Neural cell (in vitro differentiated cells): ENCODE measurements around the gene PRKAR1B. TPM values are rescaled to one million over a fixed set of nuclear protein-coding genes. Genes with fewer than 3 reads are reported as not detected.

Source experiments
- H2AFZ ChIP-seq: fragments of 200-600, 300-800 bp; sonication (generic), shearing (Covaris generic); 2 replicates; pipeline ENCODE4 v1.6.0; 2014; ENCODE audit warnings: low read depth, mild to moderate bottlenecking, antibody characterized with exemption, low read length, moderate library complexity
- H3F3A ChIP-seq: fragments of 200-600 bp; shearing (Covaris generic); 2 replicates; pipeline ENCODE4 v1.6.1; 2016; ENCODE audit warnings: mild to moderate bottlenecking, moderate library complexity, mixed read lengths, antibody characterized with exemption, low read length; ENCODE audit not compliant: insufficient read depth, poor library complexity, severe bottlenecking
- H3K27ac ChIP-seq: fragments of 200-600, 300-800 bp; sonication (generic), shearing (Covaris generic); 2 replicates; pipeline ENCODE4 v1.5.1; 2014; ENCODE audit warnings: mild to moderate bottlenecking, low read length, moderate library complexity
- H3K27me3 ChIP-seq: fragments of 300-800, 200-600 bp; sonication (generic), shearing (Covaris generic); 2 replicates; pipeline ENCODE4 v1.6.0; 2014; ENCODE audit warnings: mild to moderate bottlenecking, low read depth, low read length, moderate library complexity; ENCODE audit not compliant: insufficient read depth
- H3K36me3 ChIP-seq: fragments of 300-800, 200-600 bp; sonication (generic), shearing (Covaris generic); 2 replicates; pipeline ENCODE4 v1.5.1; 2014; ENCODE audit warnings: mild to moderate bottlenecking, antibody characterized with exemption, low read length, moderate library complexity; ENCODE audit not compliant: insufficient read depth
- H3K4me2 ChIP-seq: fragments of 300-800, 200-600 bp; sonication (generic), shearing (Covaris generic); 2 replicates; pipeline ENCODE4 v1.6.0; 2014; ENCODE audit warnings: mild to moderate bottlenecking, low read length
- H3K4me3 ChIP-seq: fragments of 300-800, 200-600 bp; sonication (generic), shearing (Covaris generic); 2 replicates; pipeline ENCODE4 v1.5.1; 2014; ENCODE audit warnings: mild to moderate bottlenecking, low read length, moderate library complexity
- H3K79me2 ChIP-seq: fragments of 200-600 bp; shearing (Covaris generic); replicated peaks from 2 replicates; pipeline ENCODE4 v1.6.0; 2014; ENCODE audit warnings: mild to moderate bottlenecking, low read length, moderate library complexity; ENCODE audit not compliant: insufficient read depth
- H3K9ac ChIP-seq: fragments of 300-800, 200-600 bp; sonication (generic), shearing (Covaris generic); 2 replicates; pipeline ENCODE4 v1.6.1; 2016; ENCODE audit warnings: mild to moderate bottlenecking, low read length, mixed read lengths
- H3K9me2 ChIP-seq: fragments of 200-600 bp; shearing (Covaris generic); 2 replicates; pipeline ENCODE4 v1.6.1; 2016; ENCODE audit warnings: mild to moderate bottlenecking, low read length, mixed read lengths; ENCODE audit not compliant: insufficient read depth
- H3K9me3 ChIP-seq: fragments of 200-600, 300-800 bp; sonication (generic), shearing (Covaris generic); 2 replicates; pipeline ENCODE4 v1.6.1; 2016; ENCODE audit warnings: mild to moderate bottlenecking, mixed run types, low read length, moderate library complexity, mixed read lengths
- H4K20me1 ChIP-seq: fragments of 200-600 bp; shearing (Covaris generic); 2 replicates; pipeline ENCODE4 v1.6.1; 2016; ENCODE audit warnings: mild to moderate bottlenecking, mixed run types; ENCODE audit not compliant: insufficient read depth
- EP300 ChIP-seq: fragments of 450-650 bp; conservative IDR thresholded peaks from 2 replicates; pipeline ENCODE4 v1.6.1; 2014; ENCODE audit warnings: antibody characterized with exemption, mild to moderate bottlenecking, moderate library complexity; ENCODE audit not compliant: poor library complexity, severe bottlenecking
- EZH2 ChIP-seq: fragments of 200-600, 300-800 bp; shearing (Covaris generic), sonication (generic); IDR thresholded peaks from 2 replicates; pipeline ENCODE4 v1.6.1; 2014; ENCODE audit warnings: antibody characterized with exemption, low read length, borderline replicate concordance, mild to moderate bottlenecking; ENCODE audit not compliant: insufficient read depth, poor library complexity, severe bottlenecking
- MXI1 ChIP-seq: fragments of 450-650 bp; conservative IDR thresholded peaks from 2 replicates; pipeline ENCODE4 v1.6.1; 2014; ENCODE audit warnings: antibody characterized with exemption, mild to moderate bottlenecking; ENCODE audit not compliant: poor library complexity, severe bottlenecking
- POLR2AphosphoS5 ChIP-seq: IDR thresholded peaks from 2 replicates; pipeline ENCODE4 v1.6.1; 2012
- RAD21 ChIP-seq: fragments of 450-650 bp; conservative IDR thresholded peaks from 2 replicates; pipeline ENCODE4 v1.6.1; 2014; ENCODE audit warnings: antibody characterized with exemption, mild to moderate bottlenecking, moderate library complexity
- SMC3 ChIP-seq: fragments of 450-650 bp; conservative IDR thresholded peaks from 2 replicates; pipeline ENCODE4 v1.6.1; 2014; ENCODE audit warnings: antibody characterized with exemption, mild to moderate bottlenecking, moderate library complexity; ENCODE audit not compliant: poor library complexity
- TAF1 ChIP-seq: IDR thresholded peaks from 2 replicates; pipeline ENCODE4 v1.6.1; 2012; ENCODE audit warnings: low read depth
- polyA plus RNA-seq: library from polyadenylated mRNA; depleted of rRNA; stranded (reverse); fragments of >200 nt; gene quantifications from 2 replicates; pipeline ENCODE4 v1.2.3, GENCODE V29; 2014
- TF ChIP-seq, protein P1 (sequence below): IDR thresholded peaks from 2 replicates; pipeline ENCODE4 v1.6.1; 2012; ENCODE audit warnings: borderline replicate concordance
- TF ChIP-seq, protein P2 (sequence below): fragments of 450-650 bp; IDR thresholded peaks from 2 replicates; pipeline ENCODE4 v1.5.1; 2014; ENCODE audit warnings: antibody characterized with exemption, mild to moderate bottlenecking, moderate library complexity; ENCODE audit not compliant: poor library complexity, severe bottlenecking

The PRKAR1B gene
- polyA plus RNA-seq, 1 donor from 2014 or later, result 38.6 TPM

GRCh38 chr7:734214-734613, 7.1 kb upstream of the PRKAR1B start:
- Histone ChIP-seq H3K9me3 (peaks cover 11% of the 10 kb centered on the region), H3K36me3 (peaks cover 13% of the 10 kb centered on the region), H3K27me3 (no peaks in the 10 kb centered on the region), H3K79me2 (peaks cover 41% of the 10 kb centered on the region), H3K9me2 (no peaks in the 10 kb centered on the region), H3K27ac (no peak overlapping the region), H3K9ac (no peak overlapping the region), H3K4me3 (no peak overlapping the region), H3K4me2 (no peak overlapping the region), H4K20me1 (no peaks in the 10 kb centered on the region), H3F3A (no peaks in the 10 kb centered on the region), H2AFZ (no peak overlapping the region)
- TF ChIP-seq EZH2 (no peak), RAD21 (no peak)

GRCh38 chr7:732556-732955, 5.5 kb upstream of the PRKAR1B start:
- TF ChIP-seq, protein P1, sequence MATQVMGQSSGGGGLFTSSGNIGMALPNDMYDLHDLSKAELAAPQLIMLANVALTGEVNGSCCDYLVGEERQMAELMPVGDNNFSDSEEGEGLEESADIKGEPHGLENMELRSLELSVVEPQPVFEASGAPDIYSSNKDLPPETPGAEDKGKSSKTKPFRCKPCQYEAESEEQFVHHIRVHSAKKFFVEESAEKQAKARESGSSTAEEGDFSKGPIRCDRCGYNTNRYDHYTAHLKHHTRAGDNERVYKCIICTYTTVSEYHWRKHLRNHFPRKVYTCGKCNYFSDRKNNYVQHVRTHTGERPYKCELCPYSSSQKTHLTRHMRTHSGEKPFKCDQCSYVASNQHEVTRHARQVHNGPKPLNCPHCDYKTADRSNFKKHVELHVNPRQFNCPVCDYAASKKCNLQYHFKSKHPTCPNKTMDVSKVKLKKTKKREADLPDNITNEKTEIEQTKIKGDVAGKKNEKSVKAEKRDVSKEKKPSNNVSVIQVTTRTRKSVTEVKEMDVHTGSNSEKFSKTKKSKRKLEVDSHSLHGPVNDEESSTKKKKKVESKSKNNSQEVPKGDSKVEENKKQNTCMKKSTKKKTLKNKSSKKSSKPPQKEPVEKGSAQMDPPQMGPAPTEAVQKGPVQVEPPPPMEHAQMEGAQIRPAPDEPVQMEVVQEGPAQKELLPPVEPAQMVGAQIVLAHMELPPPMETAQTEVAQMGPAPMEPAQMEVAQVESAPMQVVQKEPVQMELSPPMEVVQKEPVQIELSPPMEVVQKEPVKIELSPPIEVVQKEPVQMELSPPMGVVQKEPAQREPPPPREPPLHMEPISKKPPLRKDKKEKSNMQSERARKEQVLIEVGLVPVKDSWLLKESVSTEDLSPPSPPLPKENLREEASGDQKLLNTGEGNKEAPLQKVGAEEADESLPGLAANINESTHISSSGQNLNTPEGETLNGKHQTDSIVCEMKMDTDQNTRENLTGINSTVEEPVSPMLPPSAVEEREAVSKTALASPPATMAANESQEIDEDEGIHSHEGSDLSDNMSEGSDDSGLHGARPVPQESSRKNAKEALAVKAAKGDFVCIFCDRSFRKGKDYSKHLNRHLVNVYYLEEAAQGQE, result no peak
- no peak for TF ChIP-seq EP300
- TF ChIP-seq EZH2, result no peak
- TF ChIP-seq POLR2AphosphoS5, result no peak
- no peak for TF ChIP-seq RAD21
- TF ChIP-seq MXI1, result no peak
- no peak for TF ChIP-seq SMC3
- TF ChIP-seq, protein P2, sequence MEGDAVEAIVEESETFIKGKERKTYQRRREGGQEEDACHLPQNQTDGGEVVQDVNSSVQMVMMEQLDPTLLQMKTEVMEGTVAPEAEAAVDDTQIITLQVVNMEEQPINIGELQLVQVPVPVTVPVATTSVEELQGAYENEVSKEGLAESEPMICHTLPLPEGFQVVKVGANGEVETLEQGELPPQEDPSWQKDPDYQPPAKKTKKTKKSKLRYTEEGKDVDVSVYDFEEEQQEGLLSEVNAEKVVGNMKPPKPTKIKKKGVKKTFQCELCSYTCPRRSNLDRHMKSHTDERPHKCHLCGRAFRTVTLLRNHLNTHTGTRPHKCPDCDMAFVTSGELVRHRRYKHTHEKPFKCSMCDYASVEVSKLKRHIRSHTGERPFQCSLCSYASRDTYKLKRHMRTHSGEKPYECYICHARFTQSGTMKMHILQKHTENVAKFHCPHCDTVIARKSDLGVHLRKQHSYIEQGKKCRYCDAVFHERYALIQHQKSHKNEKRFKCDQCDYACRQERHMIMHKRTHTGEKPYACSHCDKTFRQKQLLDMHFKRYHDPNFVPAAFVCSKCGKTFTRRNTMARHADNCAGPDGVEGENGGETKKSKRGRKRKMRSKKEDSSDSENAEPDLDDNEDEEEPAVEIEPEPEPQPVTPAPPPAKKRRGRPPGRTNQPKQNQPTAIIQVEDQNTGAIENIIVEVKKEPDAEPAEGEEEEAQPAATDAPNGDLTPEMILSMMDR, result no peak
- no peak for TF ChIP-seq TAF1
- Histone ChIP-seq H3K9me2 (no peaks in the 10 kb centered on the region), H3K27me3 (no peaks in the 10 kb centered on the region), H3K27ac (no peak overlapping the region), H3K4me2 (no peak overlapping the region), H2AFZ (no peak overlapping the region), H3K79me2 (peaks cover 40% of the 10 kb centered on the region), H3K36me3 (peaks cover 13% of the 10 kb centered on the region), H3K4me3 (no peak overlapping the region), H3K9me3 (peaks cover 11% of the 10 kb centered on the region), H3F3A (no peaks in the 10 kb centered on the region), H4K20me1 (no peaks in the 10 kb centered on the region), H3K9ac (no peak overlapping the region)

DNA sequence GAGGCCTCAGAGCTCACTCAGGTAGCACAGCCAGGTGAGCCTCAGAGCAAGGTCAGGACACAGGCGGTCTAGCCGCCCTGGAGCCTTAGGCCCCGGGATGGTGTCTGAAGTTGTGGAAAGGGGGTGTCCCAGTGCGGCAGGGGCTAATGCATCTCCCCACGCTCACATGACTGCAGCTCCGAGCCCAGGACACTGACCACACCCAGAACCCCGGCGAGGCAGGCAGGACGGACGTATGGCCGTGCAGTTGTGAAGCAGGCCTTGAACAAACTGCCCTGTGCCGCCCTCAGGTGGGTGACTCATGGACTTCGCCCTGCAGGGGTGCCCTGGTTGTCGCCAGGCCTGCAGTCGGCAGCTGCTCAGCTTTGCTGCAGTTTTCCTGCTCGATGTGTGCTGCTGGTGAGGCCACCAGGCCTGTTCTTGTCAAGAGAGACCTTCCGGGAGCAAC, 5.0 kb upstream of the PRKAR1B start:
- H2AFZ ChIP-seq, result no peak overlapping the region
- H3K79me2 ChIP-seq, result peaks cover 39% of the 10 kb centered on the region
- peaks cover 11% of the 10 kb centered on the region for H3K9me3 ChIP-seq
- no peak overlapping the region for H3K4me2 ChIP-seq
- H3F3A ChIP-seq, result no peaks in the 10 kb centered on the region
- H3K9me2 ChIP-seq, result no peaks in the 10 kb centered on the region
- no peak overlapping the region for H3K4me3 ChIP-seq
- no peaks in the 10 kb centered on the region for H4K20me1 ChIP-seq
- H3K36me3 ChIP-seq, result peaks cover 13% of the 10 kb centered on the region
- no peak overlapping the region for H3K27ac ChIP-seq
- no peaks in the 10 kb centered on the region for H3K27me3 ChIP-seq
- no peak overlapping the region for H3K9ac ChIP-seq
- TF ChIP-seq MXI1, result no peak
- TF ChIP-seq, protein P2, result no peak
- TF ChIP-seq TAF1, result no peak
- TF ChIP-seq, protein P1, result no peak
- no peak for TF ChIP-seq POLR2AphosphoS5
- TF ChIP-seq EP300, result no peak
